Stomach (tissue), 9 donors: Measurements from ENCODE around the gene KDM8. TPM values are rescaled to one million over a fixed set of nuclear protein-coding genes. Genes with fewer than 3 reads are reported as not detected.

ENCODE experiments used
- DNase-seq, 2 donors: peaks; one replicate each; pipeline versions ENCODE4 v3.0.0 to v3.0.0-alpha.2; 2013 to 2019
- H3K27ac ChIP-seq, 5 donors: fragments of 200-600 bp in 4 of 5; sonication (generic) in 4 of 5; one replicate each; pipeline ENCODE4 v1.5.1; 2013 to 2019; ENCODE audit warnings: mild to moderate bottlenecking in 1 of 5, moderate library complexity in 1 of 5
- H3K27me3 ChIP-seq, 3 donors: fragments of 200-600 bp; sonication (generic); one replicate each; pipeline ENCODE4 v1.5.1; 2017 to 2019; ENCODE audit warnings: mixed run types in 1 of 3
- H3K36me3 ChIP-seq, 4 donors: fragments of 200-600 bp; sonication (generic); 1 replicate in 3 of 4; 2 replicates in 1 of 4; pipeline ENCODE4 v1.5.1; 2016 to 2019
- H3K4me1 ChIP-seq, 4 donors: fragments of 200-600 bp; sonication (generic); one replicate each; pipeline ENCODE4 v1.5.1; 2016 to 2019
- H3K4me3 ChIP-seq, 4 donors: fragments of 200-600 bp; sonication (generic) in 3 of 4; one replicate each; pipeline ENCODE4 v1.5.1; 2016 to 2019; ENCODE audit warnings: mild to moderate bottlenecking in 1 of 4
- H3K9me3 ChIP-seq, 4 donors: fragments of 200-600 bp; sonication (generic); one replicate each; pipeline ENCODE4 v1.5.1; 2016 to 2019
- EP300 ChIP-seq: sonication (generic); formaldehyde crosslinking; IDR thresholded peaks from one replicate; pipeline ENCODE4 v1.6.1; 2017; ENCODE audit warnings: antibody characterized with exemption
- POLR2A ChIP-seq, 4 donors: fragments of 450-650 bp; IDR thresholded peaks; one replicate each; pipeline ENCODE4 v1.6.1; 2016; ENCODE audit warnings: antibody characterized with exemption in 4 of 4, control low read depth in 2 of 4, mild to moderate bottlenecking in 1 of 4, moderate library complexity in 1 of 4
- POLR2AphosphoS5 ChIP-seq, 3 donors: sonication (generic); formaldehyde crosslinking; IDR thresholded peaks; one replicate each; pipeline ENCODE4 v1.6.1; 2016; ENCODE audit warnings: antibody characterized with exemption in 3 of 3
- WGBS, 5 donors: extraction: QIAGEN DNeasy Blood & Tissue Kit in 3 of 5; methylation state at CpG; one replicate each; pipeline versions ENCODE4 v1.1.5 to v1.1.7; 2013 to 2018; 5-methylcytosine and 5-hydroxymethylcytosine counted together
- intact Hi-C: fragments of 100-400 bp; cut with DNase I; formaldehyde crosslinking; loops from one replicate; pipeline ENCODE4 v1.15.1; 2023; ENCODE audit warnings: low total_unique reads
- polyA plus RNA-seq, 3 donors: library from polyadenylated mRNA; stranded (reverse); fragments of 200-250 nt; gene quantifications; one replicate each; pipeline ENCODE4 v1.2.3, GENCODE V29; 2013
- total RNA-seq, 5 donors: library from RNA; depleted of rRNA; stranded (reverse); fragments of >200 nt; gene quantifications; one replicate each; pipeline versions ENCODE4 v1.1.0 to v1.2.3, GENCODE V29; 2014 to 2016
- TF ChIP-seq, protein P1 (sequence below), 7 experiments: fragments of 450-650 bp in 4 of 7; fragments of 200-600 bp in 3 of 7; sonication (generic) in 3 of 7; IDR thresholded peaks; one replicate each; pipeline ENCODE4 v1.5.1; 2016 to 2019; ENCODE audit warnings: antibody characterized with exemption in 7 of 7, control low read depth in 2 of 7, mild to moderate bottlenecking in 1 of 7
- donor health status: healthy with polysubstance abuse.
- donor health status: Bipolar disorder and iron deficiency.
- donor health status: healthy.

KDM8 gene
- total and polyA plus RNA-seq, 8 donors: 1.4 to 58.3 (median 2.9) TPM

DNA sequence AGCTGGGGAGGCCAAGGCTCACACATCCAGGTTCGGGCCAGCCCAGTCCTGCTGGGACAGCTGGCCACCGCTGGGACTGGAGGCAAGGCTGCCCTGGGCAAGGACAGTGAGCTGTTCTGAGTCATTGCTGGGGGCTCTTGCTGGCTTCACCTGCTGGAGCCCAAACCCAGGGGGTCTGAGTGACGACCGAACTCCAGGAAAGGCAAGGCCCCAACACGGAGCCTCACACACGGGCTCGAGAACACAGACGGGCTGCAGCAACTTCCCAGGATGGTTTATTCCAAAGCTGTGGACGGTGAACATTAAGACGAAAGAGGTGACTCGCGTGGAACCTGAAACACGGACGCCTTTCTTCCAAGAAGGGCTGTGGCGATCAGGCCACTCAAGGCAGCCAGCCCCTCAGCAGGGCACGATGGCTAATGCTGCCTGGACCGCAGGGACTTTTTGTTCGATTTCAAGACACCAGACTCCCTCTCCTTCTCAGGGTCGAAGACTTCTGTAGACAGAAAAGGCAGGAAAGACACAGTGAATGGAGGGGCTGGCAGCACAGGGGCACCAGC, 21.5 kb downstream of the KDM8 start:
- Histone ChIP-seq H3K9me3 (no peaks in the 10 kb centered on the region), H3K4me1 (peaks cover 28 to 55% (median 43%) of the 10 kb centered on the region in 4 donors), H3K4me3 (no peak overlapping the region), H3K36me3 (peaks cover 0 to 39% (median 35%) of the 10 kb centered on the region in 4 donors), H3K27ac (peak overlapping the region in 3 of 5 donors; percentile 56 to 83 (median 73)), H3K27me3 (no peaks in the 10 kb centered on the region)
- DNase-seq: no peak
- TF ChIP-seq, protein P1, sequence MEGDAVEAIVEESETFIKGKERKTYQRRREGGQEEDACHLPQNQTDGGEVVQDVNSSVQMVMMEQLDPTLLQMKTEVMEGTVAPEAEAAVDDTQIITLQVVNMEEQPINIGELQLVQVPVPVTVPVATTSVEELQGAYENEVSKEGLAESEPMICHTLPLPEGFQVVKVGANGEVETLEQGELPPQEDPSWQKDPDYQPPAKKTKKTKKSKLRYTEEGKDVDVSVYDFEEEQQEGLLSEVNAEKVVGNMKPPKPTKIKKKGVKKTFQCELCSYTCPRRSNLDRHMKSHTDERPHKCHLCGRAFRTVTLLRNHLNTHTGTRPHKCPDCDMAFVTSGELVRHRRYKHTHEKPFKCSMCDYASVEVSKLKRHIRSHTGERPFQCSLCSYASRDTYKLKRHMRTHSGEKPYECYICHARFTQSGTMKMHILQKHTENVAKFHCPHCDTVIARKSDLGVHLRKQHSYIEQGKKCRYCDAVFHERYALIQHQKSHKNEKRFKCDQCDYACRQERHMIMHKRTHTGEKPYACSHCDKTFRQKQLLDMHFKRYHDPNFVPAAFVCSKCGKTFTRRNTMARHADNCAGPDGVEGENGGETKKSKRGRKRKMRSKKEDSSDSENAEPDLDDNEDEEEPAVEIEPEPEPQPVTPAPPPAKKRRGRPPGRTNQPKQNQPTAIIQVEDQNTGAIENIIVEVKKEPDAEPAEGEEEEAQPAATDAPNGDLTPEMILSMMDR (IDR thresholded peaks at IDR 0.05): no peak
- WGBS, 5 donors: 75 to 91% (median 85%) methylated on average over 15 to 19 of the region's 19 CpGs
- intact Hi-C loops: no loop called here

DNA sequence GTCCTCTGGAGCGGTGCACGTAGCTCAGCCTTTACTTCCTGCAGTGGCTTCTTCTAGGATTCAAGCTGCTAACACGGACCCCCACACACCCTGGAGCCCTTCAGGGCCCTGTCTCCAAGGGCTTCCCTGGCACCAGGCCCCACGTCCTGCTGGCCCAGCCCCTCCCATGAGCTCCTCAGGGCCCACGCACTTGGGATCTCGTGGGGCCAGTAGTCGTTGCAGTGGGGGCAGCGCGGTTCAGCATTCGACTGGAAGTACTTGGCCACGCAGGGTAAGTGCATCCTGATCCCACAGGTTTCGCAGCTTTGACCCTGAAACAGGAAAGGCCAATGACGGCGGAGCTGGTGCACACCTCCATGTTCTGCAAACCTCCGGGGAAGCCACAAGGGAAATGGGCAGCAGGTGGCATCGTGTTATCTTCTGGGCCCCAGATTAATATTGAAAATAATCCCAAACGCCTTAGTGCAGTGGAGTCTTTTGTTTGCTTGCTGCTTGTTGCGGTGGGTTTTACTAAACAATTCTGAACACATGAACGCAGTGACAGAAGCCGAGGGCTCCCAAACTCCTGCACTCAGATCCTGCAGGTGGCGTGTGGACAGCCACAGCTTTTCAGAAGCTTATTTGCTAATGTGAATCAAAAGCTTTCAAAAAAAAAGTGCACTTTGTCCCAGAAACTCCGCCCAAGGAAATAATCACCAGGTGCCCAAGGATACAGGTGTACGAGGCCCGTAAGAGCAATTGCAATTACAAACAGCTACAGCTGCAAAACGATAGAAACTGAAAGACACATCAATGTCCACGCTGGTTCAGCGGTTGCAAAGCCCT, 22.4 kb downstream of the KDM8 start:
- 38 to 63% (median 46%) methylated on average over 21 to 27 of the region's 27 CpGs for WGBS, 5 donors

GRCh38 chr16:27226476-27226875, 23.1 kb downstream of the KDM8 start:
- Histone ChIP-seq H3K9me3 (no peaks in the 10 kb centered on the region), H3K4me1 (peaks cover 42 to 71% (median 56%) of the 10 kb centered on the region in 4 donors), H3K27me3 (no peaks in the 10 kb centered on the region), H3K36me3 (peaks cover 0 to 48% (median 43%) of the 10 kb centered on the region in 4 donors), H3K4me3 (peak overlapping the region in 1 of 4 donors; percentile 19), H3K27ac (peak overlapping the region; percentile 7 to 73 (median 29))
- TF ChIP-seq, protein P1 (IDR thresholded peaks at IDR 0.05): no peak
- TF ChIP-seq POLR2A (IDR thresholded peaks at IDR 0.05) (no peak), POLR2AphosphoS5 (IDR thresholded peaks at IDR 0.05) (no peak)
- 58 to 92% (median 71%) methylated on average over 6 to 20 of the region's 20 CpGs for WGBS, 5 donors
- no peak for DNase-seq
- intact Hi-C loops: no loop called here

More for the DNA sequence above, 22.4 kb downstream of the KDM8 start:
- Histone ChIP-seq H3K4me3 (peak overlapping the region in 1 of 4 donors; percentile 19), H3K27ac (peak overlapping the region in 4 of 5 donors; percentile 28 to 73 (median 42)), H3K27me3 (no peaks in the 10 kb centered on the region), H3K36me3 (peaks cover 0 to 47% (median 40%) of the 10 kb centered on the region in 4 donors), H3K9me3 (no peaks in the 10 kb centered on the region), H3K4me1 (peaks cover 36 to 64% (median 51%) of the 10 kb centered on the region in 4 donors)
- peak; percentile 53 to 81 for DNase-seq
- TF ChIP-seq, protein P1 (IDR thresholded peaks at IDR 0.05): peak in 1 of 7 experiments; percentile 26
- TF ChIP-seq POLR2A (IDR thresholded peaks at IDR 0.05): no peak
- intact Hi-C loops: no loop called here

DNA sequence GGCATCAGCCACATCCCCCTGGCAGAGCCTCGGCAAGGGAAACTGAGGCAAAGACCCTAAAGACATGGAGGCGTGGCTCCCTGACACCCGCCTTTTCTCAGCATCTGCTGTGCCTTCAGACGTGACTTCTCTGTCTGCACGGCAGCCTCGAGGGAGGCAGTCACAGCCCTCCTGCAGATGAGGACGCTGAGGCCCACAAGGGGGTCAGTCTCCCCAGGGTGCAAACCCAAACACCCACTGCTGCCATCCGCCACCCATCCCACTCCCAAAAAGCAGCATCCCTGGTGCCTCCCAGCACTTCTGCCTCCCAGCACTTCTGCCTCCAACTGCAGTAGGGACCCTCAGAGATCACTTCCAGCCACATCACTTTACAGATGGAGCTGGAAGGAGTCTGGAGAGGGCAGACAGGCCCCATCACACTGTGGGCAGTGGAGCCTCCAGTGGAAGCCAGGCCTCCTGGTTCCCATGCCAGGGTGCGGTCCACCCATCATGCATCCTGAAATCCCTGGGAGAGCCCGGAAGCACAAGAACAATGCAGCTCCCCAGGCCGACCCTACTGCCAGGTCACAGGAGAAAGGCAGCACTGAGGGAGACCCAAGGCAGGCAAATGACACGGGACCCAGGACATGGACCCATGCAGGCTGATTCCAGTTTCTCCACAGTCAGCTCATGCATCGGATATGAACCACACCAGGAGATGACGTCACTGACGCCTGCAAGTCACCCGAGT, 23.8 kb downstream of the KDM8 start:
- 87 to 97% (median 91%) methylated on average over 15 to 16 of the region's 16 CpGs for WGBS, 5 donors
- Histone ChIP-seq H3K4me3 (no peak overlapping the region), H3K27ac (peak overlapping the region in 2 of 5 donors; percentile 28 to 73), H3K36me3 (peaks cover 0 to 54% (median 50%) of the 10 kb centered on the region in 4 donors), H3K27me3 (no peaks in the 10 kb centered on the region), H3K9me3 (no peaks in the 10 kb centered on the region), H3K4me1 (peaks cover 46 to 73% (median 53%) of the 10 kb centered on the region in 4 donors)
- no peak for DNase-seq
- TF ChIP-seq, protein P1 (IDR thresholded peaks at IDR 0.05): no peak
- no peak for TF ChIP-seq POLR2A (IDR thresholded peaks at IDR 0.05)
- no peak for TF ChIP-seq EP300
- no peak for TF ChIP-seq POLR2AphosphoS5 (IDR thresholded peaks at IDR 0.05)
- intact Hi-C loops: no loop called here
